Kidney epithelial cell (primary cell): ENCODE data around the gene CAMK4. TPM values are rescaled to one million over a fixed set of nuclear protein-coding genes. Genes with fewer than 3 reads are reported as not detected.

Source experiments
- DNase-seq: peaks from one replicate; pipeline ENCODE4 v3.0.0-alpha.2; 2010; ENCODE audit warnings: low read depth
- H3K27me3 ChIP-seq: 2 replicates; pipeline ENCODE4 v1.6.0; 2011; ENCODE audit warnings: low read length; ENCODE audit not compliant: control insufficient read depth, insufficient read depth
- H3K36me3 ChIP-seq: 2 replicates; pipeline ENCODE4 v1.5.1; 2011; ENCODE audit warnings: low read length; ENCODE audit not compliant: control insufficient read depth, insufficient read depth
- H3K4me3 ChIP-seq: 2 replicates; pipeline ENCODE4 v1.5.1; 2011; ENCODE audit warnings: low read depth, mild to moderate bottlenecking, control low read depth, low read length
- CTCF ChIP-seq: IDR thresholded peaks from 2 replicates; pipeline ENCODE4 v1.5.1; 2011; ENCODE audit warnings: mild to moderate bottlenecking, moderate library complexity, low read length, control low read depth, inconsistent platforms; ENCODE audit not compliant: insufficient read depth, poor library complexity, severe bottlenecking
- total RNA-seq: library from RNA; depleted of rRNA; stranded (reverse); fragments of >200 nt; gene quantifications from 2 replicates; pipeline ENCODE4 v1.2.3, GENCODE V29; 2015

CAMK4 gene
- total RNA-seq, 1 donor from 2014 or later: 0.75 TPM

GRCh38 chr5:111366388-111366787, 142.2 kb downstream of the CAMK4 start:
- no peaks in the 10 kb centered on the region for H3K36me3 ChIP-seq
- no peaks in the 10 kb centered on the region for H3K27me3 ChIP-seq
- no peak overlapping the region for H3K4me3 ChIP-seq
- no peak for TF ChIP-seq CTCF
- DNase-seq: no peak

GRCh38 chr5:111367115-111367514, 142.9 kb downstream of the CAMK4 start:
- Histone ChIP-seq H3K36me3 (no peaks in the 10 kb centered on the region), H3K4me3 (no peak overlapping the region), H3K27me3 (no peaks in the 10 kb centered on the region)
- TF ChIP-seq CTCF: no peak
- no peak for DNase-seq

- TF ChIP-seq CTCF: no peak
- Histone ChIP-seq H3K4me3 (no peak overlapping the region), H3K36me3 (no peaks in the 10 kb centered on the region), H3K27me3 (no peaks in the 10 kb centered on the region)
- no peak for DNase-seq
Measured at GRCh38 chr5:111372799-111373198, 148.6 kb downstream of the CAMK4 start.

GRCh38 chr5:111374380-111374779, 150.2 kb downstream of the CAMK4 start:
- TF ChIP-seq CTCF: no peak
- DNase-seq: no peak
- no peaks in the 10 kb centered on the region for H3K27me3 ChIP-seq
- no peaks in the 10 kb centered on the region for H3K36me3 ChIP-seq
- H3K4me3 ChIP-seq: no peak overlapping the region

GRCh38 chr5:111375645-111376044, 151.5 kb downstream of the CAMK4 start:
- TF ChIP-seq CTCF: no peak
- no peaks in the 10 kb centered on the region for H3K27me3 ChIP-seq

GRCh38 chr5:111377306-111377705, 153.1 kb downstream of the CAMK4 start:
- H3K4me3 ChIP-seq: no peak overlapping the region
- TF ChIP-seq CTCF: no peak
- no peaks in the 10 kb centered on the region for H3K27me3 ChIP-seq
- no peaks in the 10 kb centered on the region for H3K36me3 ChIP-seq
- no peak for DNase-seq

More at GRCh38 chr5:111375645-111376044, 151.5 kb downstream of the CAMK4 start:
- DNase-seq: no peak
- Histone ChIP-seq H3K36me3 (no peaks in the 10 kb centered on the region), H3K4me3 (no peak overlapping the region)
